ENCODE data around the gene MDC1. TPM values are rescaled to one million over a fixed set of nuclear protein-coding genes. Genes with fewer than 3 reads are reported as not detected.

Gene MDC1
- total RNA-seq, 1 experiment from 2014 or later, result 46.6 TPM

DNA sequence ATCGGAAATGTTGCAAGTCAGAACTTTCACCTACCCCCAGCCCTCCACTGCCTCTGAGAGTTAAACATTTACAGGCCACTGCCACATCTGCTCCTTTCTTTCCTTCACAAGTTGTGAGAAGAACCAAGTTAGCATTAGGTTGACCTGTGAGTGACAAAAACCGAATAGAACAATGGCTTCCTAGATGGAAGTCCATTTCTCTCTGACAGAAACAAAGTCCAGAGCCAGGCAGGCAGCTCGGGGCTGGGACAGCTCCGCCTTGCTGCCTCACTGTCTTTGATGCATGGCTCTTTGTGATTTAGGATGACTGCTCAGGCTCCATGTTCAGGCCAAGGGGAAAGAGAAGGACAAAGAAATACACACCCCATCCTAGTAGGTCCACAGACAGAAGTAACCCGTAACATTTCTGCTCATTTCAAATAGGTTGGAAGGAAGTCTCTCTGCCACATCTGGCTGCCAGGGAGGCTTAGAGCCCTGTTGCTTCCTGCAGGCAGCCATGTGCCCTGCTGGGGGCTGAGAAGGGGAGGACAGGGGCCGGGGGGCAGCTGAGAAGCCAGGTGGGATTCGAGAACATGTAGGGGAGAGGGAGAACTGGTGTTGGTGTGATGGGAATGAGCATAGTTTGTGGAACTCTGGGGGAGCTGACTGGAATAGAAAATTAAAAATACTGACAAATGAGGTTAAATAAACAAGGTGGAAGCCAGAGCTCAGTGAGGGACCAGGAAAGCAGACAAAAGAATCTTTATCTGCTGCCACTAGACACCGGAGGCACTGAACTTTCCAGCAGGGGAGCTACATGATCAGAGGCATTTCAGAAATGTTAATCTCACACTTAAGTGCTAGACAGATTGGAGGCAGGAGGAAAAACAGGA lies 46.8 kb upstream of the MDC1 start:
- Mint-ChIP-seq H3K4me1 (ENCODE audit: low read depth, unreplicated experiment) (peaks cover 36% of the 10 kb centered on the region), H3K27me3 (ENCODE audit: insufficient read depth, unreplicated experiment) (no peaks in the 10 kb centered on the region), H3K27ac (ENCODE audit: unreplicated experiment) (peak overlapping the region; percentile 84), H3K4me3 (ENCODE audit: unreplicated experiment) (peak overlapping the region; percentile 57), H3K36me3 (ENCODE audit: insufficient read depth, unreplicated experiment) (peaks cover 25% of the 10 kb centered on the region), H3K9me3 (ENCODE audit: unreplicated experiment) (peaks cover 11% of the 10 kb centered on the region)
- POLR2A ChIA-PET, result interaction anchor here (0.7 to 1.2 kb wide), 6 partner anchors 21 to 59 kb away, joined by 3 to 6 read pairs (median 3); no protein-coding TSS in a partner anchor
- no peaks in the 10 kb centered on the region for H3K36me3 ChIP-seq (ENCODE audit: control insufficient read depth, insufficient read depth, low read length)
- no peaks in the 10 kb centered on the region for H3K27me3 ChIP-seq (replicated peaks; ENCODE audit: control insufficient read depth, insufficient read depth, low read length)
- peaks cover 60% of the 10 kb centered on the region for H3K4me1 ChIP-seq
- intact Hi-C loops (cut with micrococcal nuclease; ENCODE audit: unreplicated experiment), result loop anchor here (1.0 to 5.0 kb wide), 2 partner anchors 20 to 48 kb away; partner anchors contain the start of gene IER3
- H3K9me3 ChIP-seq, result no peaks in the 10 kb centered on the region
- DNase-seq, result peak; percentile 63 to 73
- H3K4me3 ChIP-seq (ENCODE audit: low read depth, low read length), result no peak overlapping the region
- TF ChIP-seq, protein P1, sequence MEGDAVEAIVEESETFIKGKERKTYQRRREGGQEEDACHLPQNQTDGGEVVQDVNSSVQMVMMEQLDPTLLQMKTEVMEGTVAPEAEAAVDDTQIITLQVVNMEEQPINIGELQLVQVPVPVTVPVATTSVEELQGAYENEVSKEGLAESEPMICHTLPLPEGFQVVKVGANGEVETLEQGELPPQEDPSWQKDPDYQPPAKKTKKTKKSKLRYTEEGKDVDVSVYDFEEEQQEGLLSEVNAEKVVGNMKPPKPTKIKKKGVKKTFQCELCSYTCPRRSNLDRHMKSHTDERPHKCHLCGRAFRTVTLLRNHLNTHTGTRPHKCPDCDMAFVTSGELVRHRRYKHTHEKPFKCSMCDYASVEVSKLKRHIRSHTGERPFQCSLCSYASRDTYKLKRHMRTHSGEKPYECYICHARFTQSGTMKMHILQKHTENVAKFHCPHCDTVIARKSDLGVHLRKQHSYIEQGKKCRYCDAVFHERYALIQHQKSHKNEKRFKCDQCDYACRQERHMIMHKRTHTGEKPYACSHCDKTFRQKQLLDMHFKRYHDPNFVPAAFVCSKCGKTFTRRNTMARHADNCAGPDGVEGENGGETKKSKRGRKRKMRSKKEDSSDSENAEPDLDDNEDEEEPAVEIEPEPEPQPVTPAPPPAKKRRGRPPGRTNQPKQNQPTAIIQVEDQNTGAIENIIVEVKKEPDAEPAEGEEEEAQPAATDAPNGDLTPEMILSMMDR (IDR thresholded peaks at IDR 0.05; ENCODE audit: insufficient read depth in 1 of 2, low read depth in 1 of 2, low read length in 1 of 2, severe bottlenecking in 1 of 2, unreplicated experiment in 1 of 2), result peak in 1 of 2 experiments; percentile 30
- CTCF ChIA-PET, result interaction anchor here (0.5 to 1.7 kb wide), 6 partner anchors 20 to 375 kb away, joined by 3 to 5 read pairs (median 4); partner anchors contain the start of gene IER3
- BruUV-seq (replicated peaks), result no TSS peak

DNA sequence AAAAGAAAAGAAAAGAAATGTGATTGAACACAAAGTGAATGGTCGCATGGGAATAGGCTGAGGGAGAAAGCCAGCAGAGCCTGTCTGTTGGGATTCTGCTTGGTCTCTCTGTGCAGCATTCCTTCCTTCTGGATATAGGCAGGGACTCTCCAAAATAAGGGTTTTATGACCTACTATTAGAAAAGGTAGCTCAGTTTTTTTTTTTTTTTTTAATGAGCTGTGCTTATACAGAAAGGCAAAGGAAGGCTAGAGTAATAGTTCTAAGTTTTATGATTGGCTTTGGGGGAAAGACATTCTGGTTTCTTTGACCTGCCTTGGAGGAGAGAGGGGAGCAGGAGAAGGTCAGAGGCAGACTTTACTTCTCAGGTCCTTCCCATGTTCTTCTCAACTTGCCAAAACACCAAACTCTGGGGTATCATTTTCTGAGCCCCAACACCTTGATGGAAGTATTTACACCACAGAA lies 46.1 kb upstream of the MDC1 start:
- H3K4me1 Mint-ChIP-seq (ENCODE audit: low read depth, unreplicated experiment), result peaks cover 31% of the 10 kb centered on the region
- BruUV-seq (replicated peaks), result no TSS peak
- no peaks in the 10 kb centered on the region for H3K36me3 ChIP-seq (ENCODE audit: control insufficient read depth, insufficient read depth, low read length)
- H3K27me3 ChIP-seq (replicated peaks; ENCODE audit: control insufficient read depth, insufficient read depth, low read length), result no peaks in the 10 kb centered on the region
- H3K4me3 ChIP-seq (ENCODE audit: low read depth, low read length), result no peak overlapping the region
- ChIA-PET POLR2A (interaction anchor here (1.0 to 1.2 kb wide), 3 partner anchors 20 to 60 kb away, joined by 3 to 6 read pairs (median 3); no protein-coding TSS in a partner anchor), CTCF (interaction anchor here (0.5 to 1.7 kb wide), 3 partner anchors 20 to 375 kb away, joined by 3 to 5 read pairs (median 3); partner anchors contain the start of gene IER3)
- H3K9me3 ChIP-seq, result no peaks in the 10 kb centered on the region
- DNase-seq, result no peak
- peak overlapping the region; percentile 84 for H3K27ac Mint-ChIP-seq (ENCODE audit: unreplicated experiment)
- peak overlapping the region; percentile 57 for H3K4me3 Mint-ChIP-seq (ENCODE audit: unreplicated experiment)
- peaks cover 57% of the 10 kb centered on the region for H3K4me1 ChIP-seq
- intact Hi-C loops (cut with micrococcal nuclease; ENCODE audit: unreplicated experiment), result loop anchor here (5.0 kb wide), 1 partner anchor 49 kb away; no protein-coding TSS in a partner anchor
- H3K27me3 Mint-ChIP-seq (ENCODE audit: insufficient read depth, unreplicated experiment), result no peaks in the 10 kb centered on the region
- TF ChIP-seq, protein P1 (IDR thresholded peaks at IDR 0.05; ENCODE audit: insufficient read depth in 1 of 2, low read depth in 1 of 2, low read length in 1 of 2, severe bottlenecking in 1 of 2, unreplicated experiment in 1 of 2), result no peak
- peaks cover 25% of the 10 kb centered on the region for H3K36me3 Mint-ChIP-seq (ENCODE audit: insufficient read depth, unreplicated experiment)
- H3K9me3 Mint-ChIP-seq (ENCODE audit: unreplicated experiment), result peaks cover 11% of the 10 kb centered on the region

DNA sequence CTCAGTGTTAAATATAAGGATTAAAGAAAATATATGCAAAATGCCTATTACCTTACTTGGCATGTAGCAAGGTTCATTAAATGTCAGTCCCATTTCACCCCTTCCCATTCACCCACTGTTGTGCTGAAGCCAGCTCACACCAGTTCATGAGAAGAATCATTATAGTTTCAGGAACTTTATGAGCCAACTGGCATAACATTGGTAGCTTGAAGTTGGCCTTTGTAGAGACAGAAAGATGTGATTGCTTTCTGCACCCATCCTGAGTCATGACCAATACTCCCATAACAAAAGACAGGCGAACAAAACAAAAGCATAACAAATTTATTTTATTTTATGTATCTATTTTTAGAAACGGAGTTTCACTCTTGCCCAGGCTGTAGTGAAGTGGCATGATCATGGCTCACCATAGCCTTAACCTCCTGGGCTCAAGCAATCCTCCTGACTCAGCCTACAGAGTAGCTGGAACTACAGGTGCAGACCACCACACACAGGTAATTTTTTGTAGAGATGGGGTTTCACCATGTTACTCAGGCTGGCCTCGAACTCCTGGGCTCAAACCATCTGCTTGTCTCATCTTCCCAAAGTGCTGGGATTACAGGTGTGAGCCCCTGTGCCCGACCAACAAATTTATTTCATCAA lies 44.8 kb upstream of the MDC1 start:
- Mint-ChIP-seq H3K4me1 (ENCODE audit: low read depth, unreplicated experiment) (peaks cover 34% of the 10 kb centered on the region), H3K36me3 (ENCODE audit: insufficient read depth, unreplicated experiment) (peaks cover 25% of the 10 kb centered on the region), H3K9me3 (ENCODE audit: unreplicated experiment) (peaks cover 11% of the 10 kb centered on the region), H3K27me3 (ENCODE audit: insufficient read depth, unreplicated experiment) (no peaks in the 10 kb centered on the region), H3K27ac (ENCODE audit: unreplicated experiment) (no peak overlapping the region), H3K4me3 (ENCODE audit: unreplicated experiment) (no peak overlapping the region)
- H3K27me3 ChIP-seq (replicated peaks; ENCODE audit: control insufficient read depth, insufficient read depth, low read length), result no peaks in the 10 kb centered on the region
- CTCF ChIA-PET, result interaction anchor here (0.7 kb wide), 1 partner anchor 181 kb away, joined by 3 read pairs; no protein-coding TSS in a partner anchor
- peaks cover 53% of the 10 kb centered on the region for H3K4me1 ChIP-seq
- DNase-seq, result no peak
- H3K36me3 ChIP-seq (ENCODE audit: control insufficient read depth, insufficient read depth, low read length), result no peaks in the 10 kb centered on the region
- intact Hi-C loops (cut with micrococcal nuclease; ENCODE audit: unreplicated experiment), result loop anchor here (5.0 kb wide), 1 partner anchor 50 kb away; no protein-coding TSS in a partner anchor
- BruUV-seq (replicated peaks), result no TSS peak
- POLR2A ChIA-PET, result no interaction called here
- H3K9me3 ChIP-seq, result no peaks in the 10 kb centered on the region
- TF ChIP-seq, protein P1 (IDR thresholded peaks at IDR 0.05; ENCODE audit: insufficient read depth in 1 of 2, low read depth in 1 of 2, low read length in 1 of 2, severe bottlenecking in 1 of 2, unreplicated experiment in 1 of 2), result no peak
- no peak overlapping the region for H3K4me3 ChIP-seq (ENCODE audit: low read depth, low read length)

Measured in Caco-2 (cell line).